Measurements from ENCODE around the gene MRPS5. TPM values are rescaled to one million over a fixed set of nuclear protein-coding genes. Genes with fewer than 3 reads are reported as not detected.

The MRPS5 gene
- total RNA-seq, 2 experiments from 2014 or later = 93.0 to 96.1 TPM

DNA sequence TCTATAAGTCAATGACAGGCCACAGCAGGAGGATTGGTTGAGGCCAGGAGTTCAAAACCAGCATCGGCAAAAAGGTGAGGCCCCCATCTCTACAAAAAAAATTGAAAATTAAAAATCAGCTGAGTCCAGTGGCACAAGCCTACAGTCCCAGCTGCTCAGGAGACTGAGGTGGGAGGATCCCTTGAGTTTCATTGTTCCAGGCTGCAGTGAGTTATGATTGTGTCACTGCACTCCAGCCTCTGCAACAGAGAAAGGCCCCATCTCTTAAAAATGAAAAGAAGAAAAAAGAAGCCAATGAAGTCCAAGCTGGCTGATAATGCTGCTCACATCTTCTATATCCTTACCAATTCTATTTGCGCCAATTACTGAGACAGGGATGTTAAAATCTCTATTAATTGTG is 39.1 kb downstream of the MRPS5 start:
- Mint-ChIP-seq H3K4me3 (no peak overlapping the region), H3K36me3 (ENCODE audit: low read depth) (peaks cover 19% of the 10 kb centered on the region), H3K9me3 (no peaks in the 10 kb centered on the region), H3K27me3 (no peaks in the 10 kb centered on the region), H3K4me1 (ENCODE audit: low read depth) (peaks cover 22% of the 10 kb centered on the region), H3K27ac (no peak overlapping the region)
- no peak for DNase-seq
- ATAC-seq = no peak
- TF ChIP-seq, protein P1, sequence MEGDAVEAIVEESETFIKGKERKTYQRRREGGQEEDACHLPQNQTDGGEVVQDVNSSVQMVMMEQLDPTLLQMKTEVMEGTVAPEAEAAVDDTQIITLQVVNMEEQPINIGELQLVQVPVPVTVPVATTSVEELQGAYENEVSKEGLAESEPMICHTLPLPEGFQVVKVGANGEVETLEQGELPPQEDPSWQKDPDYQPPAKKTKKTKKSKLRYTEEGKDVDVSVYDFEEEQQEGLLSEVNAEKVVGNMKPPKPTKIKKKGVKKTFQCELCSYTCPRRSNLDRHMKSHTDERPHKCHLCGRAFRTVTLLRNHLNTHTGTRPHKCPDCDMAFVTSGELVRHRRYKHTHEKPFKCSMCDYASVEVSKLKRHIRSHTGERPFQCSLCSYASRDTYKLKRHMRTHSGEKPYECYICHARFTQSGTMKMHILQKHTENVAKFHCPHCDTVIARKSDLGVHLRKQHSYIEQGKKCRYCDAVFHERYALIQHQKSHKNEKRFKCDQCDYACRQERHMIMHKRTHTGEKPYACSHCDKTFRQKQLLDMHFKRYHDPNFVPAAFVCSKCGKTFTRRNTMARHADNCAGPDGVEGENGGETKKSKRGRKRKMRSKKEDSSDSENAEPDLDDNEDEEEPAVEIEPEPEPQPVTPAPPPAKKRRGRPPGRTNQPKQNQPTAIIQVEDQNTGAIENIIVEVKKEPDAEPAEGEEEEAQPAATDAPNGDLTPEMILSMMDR (IDR thresholded peaks at IDR 0.05) = no peak
- CTCF ChIA-PET = interaction anchor here (0.8 to 11.1 kb wide), 7 partner anchors 29 to 126 kb away, joined by 3 to 223 read pairs (median 3); partner anchors contain the start of genes MAL and MRPS5
- intact Hi-C loops (cut with micrococcal nuclease) = no loop called here
- POLR2A ChIA-PET = interaction anchor here (1.8 kb wide), 1 partner anchor 10 kb away, joined by 5 read pairs; no protein-coding TSS in a partner anchor

DNA sequence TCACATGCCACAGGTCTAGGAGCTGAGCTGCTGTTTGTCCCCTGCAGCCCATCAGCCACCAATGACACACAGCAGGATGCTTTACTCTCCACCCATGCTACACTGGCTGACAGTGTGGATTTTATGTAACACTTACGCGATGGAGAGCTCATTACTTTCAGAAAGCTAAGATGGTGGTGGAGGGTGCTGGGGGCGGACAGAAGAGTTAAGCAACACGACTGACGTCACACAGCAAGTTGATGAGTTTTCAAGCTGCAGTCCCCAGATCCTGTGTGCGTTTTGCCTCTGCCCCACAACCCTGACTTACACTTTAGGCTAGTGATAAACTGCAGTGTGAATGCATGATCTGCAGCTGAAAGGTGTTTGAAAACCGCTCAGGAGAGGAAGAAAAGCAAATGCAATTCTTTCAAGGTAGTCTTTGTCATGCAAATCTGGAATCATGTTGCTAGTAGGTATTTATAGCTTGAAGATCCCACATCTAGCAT is 42.4 kb downstream of the MRPS5 start:
- ChIA-PET POLR2A (interaction anchor here (0.5 to 8.7 kb wide), 10 partner anchors 10 to 80 kb away, joined by 3 to 104 read pairs (median 4); partner anchors contain the start of genes MAL and ZNF514), CTCF (interaction anchor here (0.6 to 11.1 kb wide), 27 partner anchors 9 to 162 kb away, joined by 3 to 375 read pairs (median 4); partner anchors contain the start of genes MAL, MRPS5, ZNF2 and ZNF514)
- Mint-ChIP-seq H3K4me1 (ENCODE audit: low read depth) (peaks cover 50% of the 10 kb centered on the region), H3K36me3 (ENCODE audit: low read depth) (peaks cover 9% of the 10 kb centered on the region), H3K27ac (peak overlapping the region; percentile 32), H3K4me3 (no peak overlapping the region), H3K9me3 (no peaks in the 10 kb centered on the region), H3K27me3 (no peaks in the 10 kb centered on the region)
- intact Hi-C loops (cut with micrococcal nuclease) = loop anchor here (5.0 to 10.0 kb wide), 2 partner anchors 38 to 86 kb away; partner anchors contain the start of gene ZNF2
- ATAC-seq (peak; percentile 41), DNase-seq (peak; percentile 75)
- TF ChIP-seq, protein P1 (IDR thresholded peaks at IDR 0.05) = no peak

DNA sequence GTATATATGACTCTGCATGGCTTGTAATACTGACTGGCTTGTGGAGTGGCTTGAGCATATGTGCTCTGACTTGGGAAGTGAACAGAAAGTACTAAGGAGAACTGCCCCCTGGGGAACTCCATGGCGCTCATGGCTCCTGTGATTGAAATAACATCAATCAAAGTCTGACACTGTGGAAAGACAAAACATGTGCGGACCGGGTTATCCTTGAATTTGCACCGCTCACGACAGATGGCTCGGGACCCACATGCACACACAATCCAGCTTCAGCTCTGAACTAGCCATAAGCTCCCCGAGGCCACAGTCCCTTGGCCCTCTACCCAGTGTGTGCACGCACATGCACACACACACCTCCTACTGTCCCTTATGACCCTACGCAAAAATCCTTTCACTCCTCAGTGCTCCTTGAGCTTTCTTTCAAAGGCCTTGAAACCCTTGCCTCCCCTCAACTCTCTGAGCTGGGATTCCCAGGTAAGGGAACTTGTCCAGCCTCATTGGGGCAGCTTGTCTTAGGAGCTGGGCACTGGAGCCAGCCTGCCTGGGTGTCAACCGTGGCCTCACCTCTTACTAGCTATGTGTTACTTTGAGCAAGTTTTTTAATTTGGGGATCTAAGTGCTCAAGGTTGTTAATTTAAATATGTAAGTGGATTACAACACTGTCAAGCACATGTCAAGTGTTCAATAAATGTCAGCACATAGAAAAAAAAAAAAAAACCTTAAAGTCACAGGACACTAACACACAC is 43.6 kb downstream of the MRPS5 start:
- no peaks in the 10 kb centered on the region for H3K9me3 Mint-ChIP-seq
- no peak overlapping the region for H3K4me3 Mint-ChIP-seq
- peaks cover 12% of the 10 kb centered on the region for H3K36me3 Mint-ChIP-seq (ENCODE audit: low read depth)
- peak overlapping the region; percentile 71 for H3K27ac Mint-ChIP-seq
- POLR2A ChIA-PET = interaction anchor here (0.6 to 8.7 kb wide), 6 partner anchors 10 to 61 kb away, joined by 3 to 104 read pairs (median 24); partner anchors contain the start of gene MAL
- H3K27me3 Mint-ChIP-seq = no peaks in the 10 kb centered on the region
- TF ChIP-seq, protein P1 (IDR thresholded peaks at IDR 0.05) = no peak
- no peak for DNase-seq
- no peak for ATAC-seq
- peaks cover 62% of the 10 kb centered on the region for H3K4me1 Mint-ChIP-seq (ENCODE audit: low read depth)
- intact Hi-C loops (cut with micrococcal nuclease) = loop anchor here (5.0 to 10.0 kb wide), 2 partner anchors 39 to 87 kb away; partner anchors contain the start of gene ZNF2
- CTCF ChIA-PET = interaction anchor here (0.6 to 11.1 kb wide), 13 partner anchors 10 to 88 kb away, joined by 3 to 375 read pairs (median 10); partner anchors contain the start of genes MAL, MRPS5, ZNF2 and ZNF514

DNA sequence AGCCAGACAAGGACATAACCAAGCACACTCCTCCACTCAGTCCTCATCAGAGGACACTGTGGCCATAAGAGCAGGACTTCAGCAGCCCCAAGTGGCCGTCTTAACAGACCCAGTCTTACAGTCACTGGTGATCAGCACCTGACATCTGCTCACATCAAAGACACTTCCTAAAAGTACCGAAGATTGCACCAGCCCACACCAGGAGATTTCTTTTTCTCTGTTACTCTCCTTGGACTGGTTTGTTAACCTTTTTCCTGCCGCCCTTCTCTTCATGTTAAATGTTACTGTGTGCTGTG is 44.1 kb downstream of the MRPS5 start:
- Mint-ChIP-seq H3K27me3 (no peaks in the 10 kb centered on the region), H3K4me1 (ENCODE audit: low read depth) (peaks cover 65% of the 10 kb centered on the region), H3K9me3 (no peaks in the 10 kb centered on the region), H3K4me3 (peak overlapping the region; percentile 80), H3K27ac (peak overlapping the region; percentile 78), H3K36me3 (ENCODE audit: low read depth) (peaks cover 14% of the 10 kb centered on the region)
- ChIA-PET POLR2A (interaction anchor here (1.0 to 8.7 kb wide), 4 partner anchors 9 to 53 kb away, joined by 3 to 104 read pairs (median 51); partner anchors contain the start of gene MAL), CTCF (interaction anchor here (2.0 to 11.1 kb wide), 9 partner anchors 10 to 54 kb away, joined by 6 to 375 read pairs (median 23); partner anchors contain the start of genes MAL and MRPS5)
- no peak for DNase-seq
- TF ChIP-seq, protein P1 (IDR thresholded peaks at IDR 0.05) = no peak
- no peak for ATAC-seq
- intact Hi-C loops (cut with micrococcal nuclease) = loop anchor here (5.0 to 10.0 kb wide), 2 partner anchors 40 to 87 kb away; partner anchors contain the start of gene ZNF2

Measured in activated CD8-positive, alpha-beta T cell treated with anti-CD3 and anti-CD28 coated beads for 36 hours (primary cell).